CD4-positive, alpha-beta T cell treated with Interleukin-15 for 4 hours (primary cell): Measurements from ENCODE around the gene NDUFS7.

Experiments used
- DNase-seq: peaks from one replicate; pipeline ENCODE4 v3.0.0-alpha.2; 2020; ENCODE audit warnings: low spot score

The NDUFS7 gene

GRCh38 chr19:1383312-1384084 lies at the start of gene NDUFS7:
NDUFS7 (plus strand) TSS chr19:1383907; CDS start chr19:1383927, 20 bp downstream.
- peak; percentile 92 for DNase-seq

- DNase-seq: no peak
Observed at GRCh38 chr19:1336079-1336684, 47.5 kb upstream of the NDUFS7 start.

GRCh38 chr19:1340681-1341469 lies 42.8 kb upstream of the NDUFS7 start:
- DNase-seq: no peak

GRCh38 chr19:1343041-1343440 lies 40.7 kb upstream of the NDUFS7 start:
- no peak for DNase-seq

GRCh38 chr19:1349211-1349610 lies 34.5 kb upstream of the NDUFS7 start:
- no peak for DNase-seq

- DNase-seq: no peak
Observed at GRCh38 chr19:1350867-1351266, 32.8 kb upstream of the NDUFS7 start.

- no peak for DNase-seq
Observed at GRCh38 chr19:1351381-1351851, 32.3 kb upstream of the NDUFS7 start.

GRCh38 chr19:1353144-1353543 lies 30.6 kb upstream of the NDUFS7 start:
- DNase-seq: no peak

- DNase-seq: no peak
Observed at GRCh38 chr19:1354970-1355567, 28.6 kb upstream of the NDUFS7 start.

- no peak for DNase-seq
Observed at GRCh38 chr19:1355568-1356507, 27.9 kb upstream of the NDUFS7 start.

- DNase-seq: no peak
Observed at GRCh38 chr19:1356508-1356865, 27.2 kb upstream of the NDUFS7 start.

- DNase-seq: no peak
Observed at GRCh38 chr19:1357531-1358109, 26.1 kb upstream of the NDUFS7 start.

- DNase-seq: no peak
Observed at GRCh38 chr19:1360126-1360817, 23.4 kb upstream of the NDUFS7 start.

- no peak for DNase-seq
Observed at GRCh38 chr19:1360818-1361461, 22.8 kb upstream of the NDUFS7 start.

GRCh38 chr19:1361601-1362386 lies 21.9 kb upstream of the NDUFS7 start:
- no peak for DNase-seq

- no peak for DNase-seq
Observed at GRCh38 chr19:1362387-1363257, 21.1 kb upstream of the NDUFS7 start.

GRCh38 chr19:1363599-1363998 lies 20.1 kb upstream of the NDUFS7 start:
- peak; percentile 39 for DNase-seq
